K562 (cell line): ENCODE results near the gene LETM1. TPM values are rescaled to one million over a fixed set of nuclear protein-coding genes. Genes with fewer than 3 reads are reported as not detected.

Experiments
- BACH1 ChIP-seq: fragments of 200-800 bp; sonication (Bioruptor generic); IDR thresholded peaks from 2 replicates; pipeline ENCODE4 v1.6.1; 2016; ENCODE audit warnings: missing genetic modification characterization, missing compliant biosample characterization
- CTBP1 ChIP-seq: fragments of 450-650 bp; IDR thresholded peaks from 2 replicates; pipeline ENCODE4 v1.6.1; 2016; ENCODE audit warnings: borderline replicate concordance
- DDX20 ChIP-seq: fragments of 450-650 bp; IDR thresholded peaks from 2 replicates; pipeline ENCODE4 v1.6.1; 2016; ENCODE audit warnings: missing genetic modification characterization, low read depth, mild to moderate bottlenecking, missing compliant biosample characterization, moderate library complexity
- FIP1L1 ChIP-seq: fragments of 200-400 bp; formaldehyde crosslinking; IDR thresholded peaks from 2 replicates; pipeline ENCODE4 v1.6.1; 2018; ENCODE audit warnings: mild to moderate bottlenecking, low read depth, low read length; ENCODE audit not compliant: poor library complexity, severe bottlenecking
- HINFP ChIP-seq: fragments of 450-650 bp; conservative IDR thresholded peaks from 2 replicates; pipeline ENCODE4 v1.6.1; 2016; ENCODE audit warnings: missing genetic modification characterization, low read depth, mild to moderate bottlenecking, control low read depth, missing compliant biosample characterization
- JUN ChIP-seq, 2 experiments: sonication (generic) in 1 of 2; formaldehyde crosslinking in 1 of 2; IDR thresholded peaks; 2 replicates each; pipeline versions ENCODE4 v1.6.1 to v1.8.0; 2012 to 2022; ENCODE audit warnings: borderline replicate concordance in 2 of 2, mild to moderate bottlenecking in 2 of 2, improper control_type of control experiment in 1 of 2, low read depth in 1 of 2, low read length in 1 of 2, missing genetic modification reagents in 1 of 2
- KDM4B ChIP-seq, 2 experiments: fragments of 450-650 bp in 1 of 2; sonication (generic) in 1 of 2; IDR thresholded peaks; 2 replicates each; pipeline ENCODE4 v1.6.1; 2016 to 2017; ENCODE audit warnings: borderline replicate concordance in 2 of 2, antibody characterized with exemption in 1 of 2, low read depth in 1 of 2, mild to moderate bottlenecking in 1 of 2
- MTA2 ChIP-seq: fragments of 450-650 bp; IDR thresholded peaks from 2 replicates; pipeline ENCODE4 v1.6.1; 2016; ENCODE audit warnings: low read depth
- PCBP2 ChIP-seq: fragments of 200-400 bp; formaldehyde crosslinking; IDR thresholded peaks from 2 replicates; pipeline ENCODE4 v1.6.1; 2018; ENCODE audit warnings: low read length, low read depth, mild to moderate bottlenecking, moderate library complexity; ENCODE audit not compliant: poor library complexity, severe bottlenecking
- PREB ChIP-seq: sonication (generic); formaldehyde crosslinking; IDR thresholded peaks from 2 replicates; pipeline ENCODE4 v1.8.1; 2023; ENCODE audit warnings: mild to moderate bottlenecking, missing genetic modification reagents
- PRMT5 ChIP-seq: sonication (generic); formaldehyde crosslinking; IDR thresholded peaks from 2 replicates; pipeline ENCODE4 v1.5.0; 2020; ENCODE audit warnings: missing genetic modification reagents
- RBBP5 ChIP-seq: fragments of 200-600 bp; sonication (generic); IDR thresholded peaks from 2 replicates; pipeline ENCODE4 v1.6.1; 2012; ENCODE audit warnings: borderline replicate concordance, mild to moderate bottlenecking, low read length, control low read depth, inconsistent platforms; ENCODE audit not compliant: insufficient read depth, poor library complexity, severe bottlenecking
- RBFOX2 ChIP-seq: fragments of 200-400 bp; formaldehyde crosslinking; IDR thresholded peaks from 2 replicates; pipeline ENCODE4 v1.6.1; 2017; ENCODE audit warnings: low read depth, mild to moderate bottlenecking, low read length, moderate library complexity
- RBM25 ChIP-seq: fragments of 200-400 bp; formaldehyde crosslinking; IDR thresholded peaks from 2 replicates; pipeline ENCODE4 v1.6.1; 2018; ENCODE audit warnings: low read length, low read depth, moderate library complexity; ENCODE audit not compliant: severe bottlenecking
- TRIM28 ChIP-seq: fragments of 450-650 bp; IDR thresholded peaks from 2 replicates; pipeline ENCODE4 v1.6.1; 2017
- ZBTB9 ChIP-seq: fragments of 450-650 bp; formaldehyde crosslinking; IDR thresholded peaks from 2 replicates; pipeline ENCODE4 v1.4.0; 2020; ENCODE audit warnings: mild to moderate bottlenecking, moderate library complexity
- ZMIZ1 ChIP-seq, 2 experiments: fragments of 150-350 bp in 1 of 2; IDR thresholded peaks; 2 replicates each; pipeline ENCODE4 v1.6.1; 2012 to 2016; ENCODE audit warnings: low read depth in 2 of 2, low read length in 2 of 2, mild to moderate bottlenecking in 1 of 2, moderate library complexity in 1 of 2
- ZNF165 ChIP-seq: fragments of 250-450 bp; sonication (Bioruptor Pico); IDR thresholded peaks from 2 replicates; pipeline ENCODE4 v1.4.0; 2020; ENCODE audit warnings: borderline replicate concordance
- polyA plus RNA-seq, 8 experiments: library from polyadenylated mRNA; depleted of rRNA in 4 of 8; stranded (reverse) in 5 of 8; unstranded in 3 of 8; fragments of >200 nt; fragmentation: Nextera tagmentation in 2 of 8; fragmentation: Illumina TruSeq in 1 of 8; extraction: Ambion mirVana in 2 of 8; extraction: Trizol in 1 of 8; gene quantifications; 2 replicates each; pipeline versions ENCODE4 v1.2.1 to v1.2.3, GENCODE V29; 2011 to 2014; ENCODE audit warnings: inconsistent platforms in 1 of 8, missing spikeins in 1 of 8
- total RNA-seq, 7 experiments: library from RNA; depleted of rRNA in 6 of 7; stranded (reverse); fragments of >200 nt in 6 of 7; fragmentation: Illumina TruSeq in 2 of 7; extraction: Trizol in 2 of 7; gene quantifications; 2 replicates each; pipeline versions ENCODE4 v1.2.1 to v1.2.3, GENCODE V29; 2011 to 2021; ENCODE audit warnings: low replicate concordance in 1 of 7

LETM1 gene
- total and polyA plus RNA-seq, 9 of the 15 experiments (the other 6 are each of a cell fraction or from before 2014, with no cell fraction given) = 3.9 to 109 (median 35.0) TPM

- TF ChIP-seq MTA2 (no peak), FIP1L1 (no peak), RBM25 (no peak), CTBP1 (peak; percentile 31; the same call in 1 of the 2 replicates), JUN (IDR thresholded peaks at IDR 0.05; ENCODE audit: borderline replicate concordance, low read depth, low read length) (no peak), JUN (CRISPR knock-in tag; IDR thresholded peaks at IDR 0.05; ENCODE audit: borderline replicate concordance) (no peak), HINFP (tag) (no peak), PCBP2 (no peak), DDX20 (tag) (no peak), ZNF165 (no peak), BACH1 (tag) (no peak), ZBTB9 (CRISPR knock-in tag) (no peak), RBFOX2 (peak; percentile 50), KDM4B (IDR thresholded peaks at IDR 0.05; ENCODE audit: borderline replicate concordance in 2 of 2, low read depth in 1 of 2) (no peak), TRIM28 (no peak), RBBP5 (no peak), PRMT5 (CRISPR knock-in tag) (no peak), PREB (CRISPR knock-in tag) (no peak), ZMIZ1 (IDR thresholded peaks at IDR 0.05; ENCODE audit: low read depth in 2 of 2, low read length in 2 of 2) (no peak)
Observed at GRCh38 chr4:1809754-1810502, 46.0 kb downstream of the LETM1 start (continued).
